ENCODE data around the gene RUNX2. TPM values are rescaled to one million over a fixed set of nuclear protein-coding genes. Genes with fewer than 3 reads are reported as not detected.

The RUNX2 gene
- total RNA-seq, 1 experiment from 2014 or later, result 7.0 TPM

- no peaks in the 10 kb centered on the region for H3K4me1 ChIP-seq (ENCODE audit: control insufficient read depth, insufficient read depth, low read length)
- no peaks in the 10 kb centered on the region for H3K27me3 ChIP-seq (ENCODE audit: control insufficient read depth, insufficient read depth, low read length)
- H3K27ac ChIP-seq (ENCODE audit: low read length), result no peak overlapping the region
- intact Hi-C loops (cut with micrococcal nuclease; ENCODE audit: unreplicated experiment), result no loop called here
- POLR2A ChIA-PET, result no interaction called here
- no peak for TF ChIP-seq SIN3A (IDR thresholded peaks at IDR 0.05; ENCODE audit: borderline replicate concordance, insufficient read depth, low read depth, low read length)
- TF ChIP-seq TCF7L2 (IDR thresholded peaks at IDR 0.05; ENCODE audit: low read depth, low read length), result no peak
- TF ChIP-seq POLR2AphosphoS5 (IDR thresholded peaks at IDR 0.05; ENCODE audit: low read depth, low read length), result no peak
- no peaks in the 10 kb centered on the region for H3K36me3 ChIP-seq (ENCODE audit: control insufficient read depth, insufficient read depth, low read length)
- no peaks in the 10 kb centered on the region for H3K9me3 ChIP-seq (ENCODE audit: control insufficient read depth, insufficient read depth, low read depth, low read length)
- DNase-seq (ENCODE audit: low read depth, low spot score) (no peak), ATAC-seq (no peak)
- BruUV-seq (replicated peaks), result no TSS peak
- in situ Hi-C loops (cut with HindIII; ENCODE audit: low pct_unique_long_range_greater_than_20kb, low sequenced_read_pairs), result no loop called here
- H3K4me3 ChIP-seq (ENCODE audit: low read depth in 2 of 2, low read length in 2 of 2), result no peak overlapping the region
- CTCF ChIA-PET, result no interaction called here
Observed at GRCh38 chr6:45367999-45368398, 39.9 kb downstream of the RUNX2 start.

- H3K4me3 ChIP-seq (ENCODE audit: low read depth in 2 of 2, low read length in 2 of 2), result no peak overlapping the region
- no peak for TF ChIP-seq POLR2AphosphoS5 (IDR thresholded peaks at IDR 0.05; ENCODE audit: low read depth, low read length)
- TF ChIP-seq, protein P1, sequence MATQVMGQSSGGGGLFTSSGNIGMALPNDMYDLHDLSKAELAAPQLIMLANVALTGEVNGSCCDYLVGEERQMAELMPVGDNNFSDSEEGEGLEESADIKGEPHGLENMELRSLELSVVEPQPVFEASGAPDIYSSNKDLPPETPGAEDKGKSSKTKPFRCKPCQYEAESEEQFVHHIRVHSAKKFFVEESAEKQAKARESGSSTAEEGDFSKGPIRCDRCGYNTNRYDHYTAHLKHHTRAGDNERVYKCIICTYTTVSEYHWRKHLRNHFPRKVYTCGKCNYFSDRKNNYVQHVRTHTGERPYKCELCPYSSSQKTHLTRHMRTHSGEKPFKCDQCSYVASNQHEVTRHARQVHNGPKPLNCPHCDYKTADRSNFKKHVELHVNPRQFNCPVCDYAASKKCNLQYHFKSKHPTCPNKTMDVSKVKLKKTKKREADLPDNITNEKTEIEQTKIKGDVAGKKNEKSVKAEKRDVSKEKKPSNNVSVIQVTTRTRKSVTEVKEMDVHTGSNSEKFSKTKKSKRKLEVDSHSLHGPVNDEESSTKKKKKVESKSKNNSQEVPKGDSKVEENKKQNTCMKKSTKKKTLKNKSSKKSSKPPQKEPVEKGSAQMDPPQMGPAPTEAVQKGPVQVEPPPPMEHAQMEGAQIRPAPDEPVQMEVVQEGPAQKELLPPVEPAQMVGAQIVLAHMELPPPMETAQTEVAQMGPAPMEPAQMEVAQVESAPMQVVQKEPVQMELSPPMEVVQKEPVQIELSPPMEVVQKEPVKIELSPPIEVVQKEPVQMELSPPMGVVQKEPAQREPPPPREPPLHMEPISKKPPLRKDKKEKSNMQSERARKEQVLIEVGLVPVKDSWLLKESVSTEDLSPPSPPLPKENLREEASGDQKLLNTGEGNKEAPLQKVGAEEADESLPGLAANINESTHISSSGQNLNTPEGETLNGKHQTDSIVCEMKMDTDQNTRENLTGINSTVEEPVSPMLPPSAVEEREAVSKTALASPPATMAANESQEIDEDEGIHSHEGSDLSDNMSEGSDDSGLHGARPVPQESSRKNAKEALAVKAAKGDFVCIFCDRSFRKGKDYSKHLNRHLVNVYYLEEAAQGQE (IDR thresholded peaks at IDR 0.05; ENCODE audit: insufficient read depth in 1 of 2, low read depth in 2 of 2, low read length in 1 of 2), result no peak
- no peak for TF ChIP-seq TCF7L2 (IDR thresholded peaks at IDR 0.05; ENCODE audit: low read depth, low read length)
- no peak for TF ChIP-seq SIN3A (IDR thresholded peaks at IDR 0.05; ENCODE audit: borderline replicate concordance, insufficient read depth, low read depth, low read length)
- TF ChIP-seq CTCF (IDR thresholded peaks at IDR 0.05), result no peak
- ChIA-PET CTCF (no interaction called here), POLR2A (no interaction called here)
- no peak for ATAC-seq
- intact Hi-C loops (cut with micrococcal nuclease; ENCODE audit: unreplicated experiment) (no loop called here), in situ Hi-C loops (cut with HindIII; ENCODE audit: low pct_unique_long_range_greater_than_20kb, low sequenced_read_pairs) (no loop called here)
- H3K9me3 ChIP-seq (ENCODE audit: control insufficient read depth, insufficient read depth, low read depth, low read length), result no peaks in the 10 kb centered on the region
- no peak overlapping the region for H3K27ac ChIP-seq (ENCODE audit: low read length)
- H3K36me3 ChIP-seq (ENCODE audit: control insufficient read depth, insufficient read depth, low read length), result no peaks in the 10 kb centered on the region
- H3K27me3 ChIP-seq (ENCODE audit: control insufficient read depth, insufficient read depth, low read length), result no peaks in the 10 kb centered on the region
- BruUV-seq (replicated peaks), result no TSS peak
- no peak for DNase-seq (ENCODE audit: low read depth, low spot score)
- no peaks in the 10 kb centered on the region for H3K4me1 ChIP-seq (ENCODE audit: control insufficient read depth, insufficient read depth, low read length)
Observed at GRCh38 chr6:45369870-45370269, 41.7 kb downstream of the RUNX2 start.

DNA sequence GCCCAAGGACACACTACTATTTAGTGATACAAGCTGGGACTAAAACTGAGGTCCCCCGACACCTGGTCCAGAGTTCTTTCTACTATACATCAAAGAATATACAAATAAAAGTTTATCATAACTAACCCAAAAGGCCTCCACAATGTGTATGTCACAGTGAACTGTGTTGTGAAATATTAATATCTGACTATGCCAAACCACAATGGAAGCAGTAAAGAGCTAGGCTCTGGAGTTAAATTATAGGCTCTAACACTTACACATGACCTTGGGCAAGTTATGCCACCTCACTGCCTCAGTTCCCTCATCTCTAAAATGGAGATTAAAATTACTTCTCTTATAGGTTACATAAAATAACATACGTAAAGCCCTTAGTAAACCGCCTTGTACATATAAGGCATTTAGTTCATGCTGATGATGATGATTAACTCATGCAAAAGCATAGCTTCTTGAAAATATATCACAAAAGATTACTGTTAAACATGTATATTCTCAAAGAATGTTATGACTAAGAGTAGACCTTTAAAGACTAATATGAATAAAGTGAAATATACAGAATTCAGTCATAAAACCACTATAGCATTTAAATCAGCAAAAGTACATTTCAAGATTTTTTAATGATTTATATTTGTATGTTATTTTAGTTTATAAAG, 43.9 kb downstream of the RUNX2 start:
- ChIA-PET CTCF (no interaction called here), POLR2A (no interaction called here)
- intact Hi-C loops (cut with micrococcal nuclease; ENCODE audit: unreplicated experiment), result no loop called here
- H3K36me3 ChIP-seq (ENCODE audit: control insufficient read depth, insufficient read depth, low read length), result no peaks in the 10 kb centered on the region
- no peak overlapping the region for H3K4me3 ChIP-seq (ENCODE audit: low read depth in 2 of 2, low read length in 2 of 2)
- BruUV-seq (replicated peaks), result no TSS peak
- ATAC-seq (no peak), DNase-seq (ENCODE audit: low read depth, low spot score) (no peak)
- H3K4me1 ChIP-seq (ENCODE audit: control insufficient read depth, insufficient read depth, low read length), result peaks cover 9% of the 10 kb centered on the region
- no peaks in the 10 kb centered on the region for H3K9me3 ChIP-seq (ENCODE audit: control insufficient read depth, insufficient read depth, low read depth, low read length)
- H3K27ac ChIP-seq (ENCODE audit: low read length), result no peak overlapping the region
- no peaks in the 10 kb centered on the region for H3K27me3 ChIP-seq (ENCODE audit: control insufficient read depth, insufficient read depth, low read length)
- TF ChIP-seq SIN3A (IDR thresholded peaks at IDR 0.05; ENCODE audit: borderline replicate concordance, insufficient read depth, low read depth, low read length), result no peak
- TF ChIP-seq POLR2AphosphoS5 (IDR thresholded peaks at IDR 0.05; ENCODE audit: low read depth, low read length), result no peak
- TF ChIP-seq CTCF (IDR thresholded peaks at IDR 0.05), result no peak
- no peak for TF ChIP-seq TCF7L2 (IDR thresholded peaks at IDR 0.05; ENCODE audit: low read depth, low read length)
- TF ChIP-seq, protein P1 (IDR thresholded peaks at IDR 0.05; ENCODE audit: insufficient read depth in 1 of 2, low read depth in 2 of 2, low read length in 1 of 2), result no peak
- in situ Hi-C loops (cut with HindIII; ENCODE audit: low pct_unique_long_range_greater_than_20kb, low sequenced_read_pairs), result no loop called here
